SW 1271 (cell line): ENCODE results near the gene PTPRN2.

Experiments
- DNase-seq, 2 experiments: peaks; one replicate each; lab custom pipeline; 2025; lab: John Stamatoyannopoulos, UW

PTPRN2 gene

GRCh38 chr7:157813741-157814661, 773.6 kb downstream of the PTPRN2 start:
- no peak for DNase-seq

DNA sequence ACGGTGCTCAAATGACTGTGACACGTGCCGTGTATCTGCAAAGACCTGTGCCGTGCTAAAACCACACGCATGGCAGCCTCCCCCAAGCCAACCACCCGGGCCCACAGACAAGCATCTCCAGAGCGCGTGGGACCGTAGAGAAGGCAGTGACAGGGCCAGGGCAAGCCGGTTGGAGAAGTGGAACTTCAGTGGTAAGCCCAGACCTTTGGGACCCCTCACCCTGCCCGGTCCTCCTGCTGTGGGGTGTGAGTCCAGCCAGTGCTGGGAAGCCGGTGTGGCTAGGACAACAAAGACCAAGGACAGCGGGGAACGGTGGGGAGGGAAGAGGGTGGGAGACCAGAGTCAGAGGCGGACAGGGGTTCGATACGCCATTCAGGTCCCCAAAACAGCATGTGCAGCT, 774.6 kb downstream of the PTPRN2 start:
- DNase-seq = no peak

DNA sequence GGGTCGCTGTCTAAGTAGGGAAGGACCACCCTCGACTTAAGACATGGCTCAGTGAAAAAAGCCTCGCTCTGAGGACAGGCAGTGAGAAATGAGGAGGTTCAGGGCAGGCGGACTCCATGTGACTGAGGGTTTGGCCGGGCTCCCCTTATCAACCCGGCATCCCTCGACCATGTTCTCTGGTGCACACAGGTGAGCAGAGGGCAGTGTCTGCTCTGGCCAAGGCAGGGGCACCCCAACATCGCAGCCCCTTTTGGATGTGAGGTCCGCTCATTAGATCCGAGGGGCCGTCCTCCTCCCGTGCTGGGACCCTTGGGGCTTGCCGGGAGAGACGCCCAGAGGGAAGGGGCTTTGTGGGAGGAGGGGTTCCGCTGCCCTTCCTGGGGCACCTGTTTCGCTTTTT, 775.7 kb downstream of the PTPRN2 start:
- DNase-seq = no peak

GRCh38 chr7:157809863-157810851, 777.5 kb downstream of the PTPRN2 start:
- no peak for DNase-seq

- no peak for DNase-seq
Measured at GRCh38 chr7:157809154-157809862, 778.3 kb downstream of the PTPRN2 start.

DNA sequence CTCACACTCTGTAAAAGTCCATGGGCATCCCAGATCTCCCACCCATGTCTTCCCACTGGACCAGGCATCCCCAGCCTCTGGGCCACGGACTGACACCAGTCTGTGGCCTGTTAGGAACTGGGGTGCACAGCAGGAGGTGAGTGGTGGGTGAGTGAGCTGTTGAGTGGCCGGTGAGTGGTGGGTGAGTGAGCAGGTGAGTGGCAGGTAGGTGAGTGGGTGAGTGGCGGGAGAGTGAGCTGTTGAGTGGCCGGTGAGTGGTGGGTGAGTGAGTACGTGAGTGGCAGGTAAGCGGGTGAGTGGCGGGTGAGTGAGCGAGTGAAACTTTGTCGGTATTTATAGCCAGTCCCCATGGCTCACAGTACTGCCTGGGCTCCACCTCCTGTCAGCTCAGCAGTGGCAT, 779.6 kb downstream of the PTPRN2 start:
- no peak for DNase-seq

DNA sequence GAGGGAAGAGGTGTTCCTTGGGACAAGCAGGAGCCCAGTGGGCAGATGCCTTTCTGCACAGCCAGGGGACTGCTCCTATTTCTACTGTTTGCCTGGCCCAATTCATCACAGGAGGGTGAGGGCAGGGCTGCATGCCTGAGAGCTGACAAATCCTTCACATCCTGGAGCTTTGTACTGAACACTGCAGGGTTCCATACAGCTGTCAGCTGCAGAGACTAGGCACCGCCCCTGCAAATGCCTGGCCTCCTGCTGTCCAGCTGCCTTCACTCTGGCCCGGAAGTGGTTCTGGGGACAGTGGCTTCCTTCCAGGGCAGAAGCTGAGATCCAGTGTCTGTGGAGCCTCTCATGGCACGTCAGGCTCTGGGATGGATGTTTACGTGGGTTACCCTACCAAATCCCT, 780.1 kb downstream of the PTPRN2 start:
- peak; percentile 67 to 89 for DNase-seq

DNA sequence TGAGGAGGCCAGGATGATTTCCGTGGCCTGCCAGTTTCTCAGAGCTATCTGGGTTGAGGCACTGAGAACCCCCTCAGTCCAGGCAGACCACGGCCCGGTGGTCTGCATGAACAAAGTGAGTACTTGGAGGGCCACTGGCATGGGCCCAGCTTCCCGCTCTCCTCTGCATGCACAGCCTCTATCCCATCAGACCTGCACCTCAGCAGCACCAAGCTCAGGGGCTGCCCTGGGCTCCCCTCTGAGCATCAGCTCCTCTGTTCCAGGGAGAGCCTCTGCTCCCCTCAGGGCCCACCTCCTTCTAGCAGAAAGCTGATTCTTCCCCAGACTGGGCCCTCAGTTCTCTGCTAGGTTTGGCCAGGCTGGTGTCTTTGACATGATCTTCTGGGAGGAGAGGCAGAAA, 780.9 kb downstream of the PTPRN2 start:
- no peak for DNase-seq

DNA sequence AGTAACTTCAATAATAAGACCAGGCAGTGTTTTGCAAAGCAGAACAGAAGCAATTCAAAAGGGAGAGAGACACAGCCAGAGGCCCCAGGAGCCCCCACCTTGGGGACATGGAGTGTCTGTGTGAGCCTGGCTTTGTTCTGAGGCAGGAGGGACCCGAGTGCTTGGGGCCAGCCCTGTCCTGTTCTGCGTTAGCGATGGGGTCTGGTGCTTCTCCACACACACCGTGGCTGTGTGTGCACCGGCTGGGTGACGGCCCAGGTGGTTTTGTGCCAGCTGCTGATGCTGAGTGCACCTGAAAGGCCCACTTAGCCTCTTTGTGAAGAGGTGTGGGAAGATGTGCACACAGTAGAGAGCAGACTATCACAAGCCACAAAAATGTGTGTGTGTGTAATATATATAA, 781.9 kb downstream of the PTPRN2 start:
- no peak for DNase-seq

GRCh38 chr7:157803906-157804305, 783.7 kb downstream of the PTPRN2 start:
- DNase-seq = no peak

DNA sequence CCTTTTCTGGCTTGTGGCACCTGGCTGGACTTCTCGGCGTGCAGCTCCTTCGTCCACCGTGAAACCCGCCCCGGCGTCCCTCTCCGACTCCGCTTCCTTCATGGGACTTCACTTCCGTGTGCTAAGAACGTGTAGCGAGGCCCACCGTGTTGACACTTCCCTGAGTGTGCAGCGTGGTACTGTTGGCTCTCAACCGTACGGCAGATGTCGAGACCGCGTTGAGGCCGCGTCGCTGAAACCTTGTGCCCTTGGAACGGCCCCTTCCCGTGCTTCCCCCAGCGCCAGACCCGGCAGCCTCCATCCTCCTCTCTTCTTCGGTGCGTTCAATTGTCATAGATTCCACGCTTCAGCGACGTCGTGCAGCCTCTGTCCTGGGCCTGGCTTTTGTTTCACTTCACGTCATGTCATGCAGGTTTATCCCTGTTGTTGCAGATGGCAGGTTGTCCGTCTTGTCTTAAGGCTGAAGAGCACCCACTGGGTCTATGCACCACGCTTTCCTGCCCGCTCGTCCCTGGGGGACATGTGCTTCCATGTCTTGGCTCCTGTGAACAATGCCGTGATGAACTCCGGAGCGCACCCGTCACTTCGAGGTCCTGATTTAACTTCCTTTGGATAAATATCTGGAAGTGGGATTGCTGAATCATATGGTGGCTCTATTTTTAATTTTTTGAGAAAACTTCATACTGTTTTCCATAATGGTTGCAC, 785.5 kb downstream of the PTPRN2 start:
- no peak for DNase-seq

DNA sequence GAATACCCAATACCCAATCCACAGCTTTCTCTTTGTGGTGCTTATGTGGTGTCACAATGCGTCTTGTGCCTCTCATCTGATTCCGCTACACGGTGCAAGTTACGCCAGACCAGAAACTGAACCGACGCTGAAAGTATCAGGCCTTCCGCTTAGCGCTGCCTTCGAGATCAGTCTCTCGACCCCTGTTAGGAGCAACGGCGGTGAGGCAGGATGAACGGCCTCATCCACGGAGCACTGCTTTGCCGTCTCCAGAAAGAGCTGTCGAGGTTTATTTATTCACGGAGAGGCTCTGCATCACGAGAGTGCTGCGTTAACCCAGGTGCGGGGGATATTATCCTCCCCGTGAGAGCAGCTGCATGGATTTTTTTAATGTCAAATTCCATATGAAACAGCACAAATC, 786.5 kb downstream of the PTPRN2 start:
- no peak for DNase-seq

- no peak for DNase-seq
Measured at GRCh38 chr7:157800281-157800680, 787.3 kb downstream of the PTPRN2 start.

GRCh38 chr7:157799076-157799685, 788.4 kb downstream of the PTPRN2 start:
- DNase-seq = no peak

GRCh38 chr7:157797361-157797760, 790.3 kb downstream of the PTPRN2 start:
- DNase-seq = no peak

DNA sequence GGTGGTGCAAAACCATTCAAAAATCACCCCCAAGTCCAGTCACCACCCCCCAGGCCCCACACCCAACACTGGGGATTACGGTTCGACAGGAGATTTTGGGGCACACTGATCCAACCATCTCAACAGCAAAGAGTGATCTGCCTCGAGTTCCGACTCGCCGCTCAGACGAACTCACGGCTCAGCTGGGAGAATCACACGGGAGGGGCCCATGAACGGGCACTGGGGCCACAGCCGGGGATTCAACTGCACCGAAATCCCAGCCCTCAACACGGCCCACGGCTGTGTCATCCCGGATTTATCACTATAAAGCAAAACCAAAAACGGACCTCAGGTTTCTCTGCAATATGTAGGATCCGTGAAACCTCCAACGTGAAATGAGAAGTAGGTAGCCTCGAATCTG, 790.8 kb downstream of the PTPRN2 start:
- no peak for DNase-seq

GRCh38 chr7:157795643-157796042, 792.0 kb downstream of the PTPRN2 start:
- no peak for DNase-seq

- no peak for DNase-seq
Measured at GRCh38 chr7:157795199-157795598, 792.4 kb downstream of the PTPRN2 start.

- no peak for DNase-seq
Measured at GRCh38 chr7:157794746-157795065, 792.9 kb downstream of the PTPRN2 start.

DNA sequence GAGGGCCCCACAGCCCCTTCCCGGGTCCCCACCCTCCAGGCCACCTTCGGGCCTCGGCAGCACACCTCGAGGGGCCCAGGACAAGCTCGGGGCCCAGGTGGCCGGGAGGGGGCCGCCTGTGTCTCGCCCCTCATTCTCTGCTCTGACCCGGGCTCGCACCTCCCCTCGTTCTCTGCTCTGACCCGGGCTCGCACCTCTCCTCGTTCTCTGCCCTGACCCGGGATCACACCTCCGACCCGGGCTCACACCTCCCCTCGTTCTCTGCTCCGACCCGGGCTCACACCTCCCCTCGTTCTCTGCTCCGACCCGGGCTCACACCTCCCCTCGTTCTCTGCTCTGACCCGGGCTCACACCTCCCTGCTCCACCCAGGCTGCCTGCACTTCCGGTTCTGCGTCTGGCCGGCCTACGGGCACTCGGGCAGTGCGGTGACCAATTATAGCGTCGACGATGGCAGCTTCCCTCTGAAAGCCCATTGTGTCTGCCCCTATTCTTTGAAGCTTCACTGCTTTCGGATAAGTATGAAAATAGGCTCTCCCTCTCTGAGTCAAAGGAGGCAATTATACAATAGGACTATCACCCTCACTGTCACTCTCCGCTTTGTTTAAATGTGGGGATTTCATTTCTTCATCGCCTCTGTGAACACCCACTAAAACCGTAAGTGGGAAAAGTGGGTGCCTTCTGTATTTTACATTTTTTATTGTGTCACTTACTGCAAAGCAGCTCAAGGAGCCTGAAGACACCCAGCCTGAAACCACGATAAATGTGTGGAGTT, 793.5 kb downstream of the PTPRN2 start:
- DNase-seq = no peak

- no peak for DNase-seq
Measured at GRCh38 chr7:157793087-157793353, 794.6 kb downstream of the PTPRN2 start.
